ENCODE data around the gene TDO2. TPM values are rescaled to one million over a fixed set of nuclear protein-coding genes. Genes with fewer than 3 reads are reported as not detected.

Gene TDO2
- total RNA-seq, 1 donor from 2014 or later = not detected

DNA sequence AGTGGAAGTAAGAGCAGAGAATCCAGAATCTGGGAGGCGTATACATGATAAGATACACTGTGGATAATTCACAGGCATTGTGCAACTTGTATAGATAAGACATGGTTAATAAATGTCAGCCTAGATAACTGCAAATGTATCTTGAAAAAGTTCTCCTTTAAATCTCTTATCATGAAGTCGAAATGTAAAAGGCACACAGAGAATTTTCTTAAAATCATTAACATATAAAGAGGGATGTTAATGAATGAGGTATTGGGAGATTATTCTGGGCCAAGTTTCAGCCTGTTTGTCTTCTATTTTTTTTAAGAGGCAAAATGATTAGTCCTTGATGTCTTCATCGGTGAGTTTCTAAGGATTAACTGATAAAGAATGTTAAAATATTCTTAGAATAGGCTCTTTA lies 835 bp downstream of the TDO2 start:
- no peaks in the 10 kb centered on the region for H3K27me3 ChIP-seq (ENCODE audit: control insufficient read depth in 3 of 3, insufficient read depth in 3 of 3, low read length in 3 of 3)
- peaks cover 0 to 11% (median 3%) of the 10 kb centered on the region in 3 donors for H3K4me1 ChIP-seq (ENCODE audit: control insufficient read depth in 3 of 3, insufficient read depth in 3 of 3, low read length in 3 of 3)
- H3K36me3 ChIP-seq (ENCODE audit: control insufficient read depth in 3 of 3, insufficient read depth in 3 of 3, low read length in 3 of 3) = no peaks in the 10 kb centered on the region
- H3K9me3 ChIP-seq (ENCODE audit: control insufficient read depth in 3 of 3, low read length in 3 of 3) = no peaks in the 10 kb centered on the region
- no peak overlapping the region for H3K9ac ChIP-seq (ENCODE audit: low read depth in 1 of 3, low read length in 3 of 3)
- H3K4me3 ChIP-seq (ENCODE audit: low read length in 3 of 3) = no peak overlapping the region
- H3K27ac ChIP-seq (ENCODE audit: low read depth, low read length) = no peak overlapping the region

DNA sequence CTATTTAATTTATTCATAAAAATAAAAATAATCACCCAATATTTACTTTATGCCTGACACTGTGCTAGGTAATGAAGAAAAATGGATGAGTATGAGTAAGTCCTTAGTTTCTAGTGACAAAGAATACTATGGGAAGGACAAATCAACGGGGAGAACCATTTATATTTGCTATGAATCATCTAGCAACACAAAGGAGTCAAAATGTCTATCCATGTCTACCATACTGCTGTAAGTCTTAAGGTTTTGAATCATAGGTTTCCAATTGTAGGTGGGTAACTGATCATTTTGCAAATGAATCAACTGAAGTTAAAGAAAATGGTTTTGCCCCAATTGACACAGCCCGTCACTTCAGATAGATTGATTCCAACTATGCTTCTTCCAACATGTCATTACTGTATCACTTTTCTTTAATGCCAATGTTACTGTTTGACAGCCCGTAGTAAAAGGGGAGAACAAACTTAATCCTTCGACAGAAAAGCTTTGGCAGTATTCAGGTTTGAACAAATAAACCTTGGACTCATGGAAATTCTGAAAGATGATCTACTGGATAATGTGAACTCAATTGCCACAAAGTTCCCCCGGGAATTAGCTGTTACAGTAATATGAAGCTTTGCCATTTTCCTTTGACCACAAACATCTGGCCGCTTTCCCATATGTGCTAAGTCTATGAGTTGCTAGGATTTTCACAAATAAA lies 3.2 kb downstream of the TDO2 start:
- Histone ChIP-seq H3K27ac (ENCODE audit: low read depth, low read length) (peak overlapping the region; percentile 36), H3K27me3 (ENCODE audit: control insufficient read depth in 3 of 3, insufficient read depth in 3 of 3, low read length in 3 of 3) (no peaks in the 10 kb centered on the region), H3K36me3 (ENCODE audit: control insufficient read depth in 3 of 3, insufficient read depth in 3 of 3, low read length in 3 of 3) (no peaks in the 10 kb centered on the region), H3K4me3 (ENCODE audit: low read length in 3 of 3) (peak overlapping the region in 1 of 3 donors; percentile 48), H3K9me3 (ENCODE audit: control insufficient read depth in 3 of 3, low read length in 3 of 3) (no peaks in the 10 kb centered on the region), H3K4me1 (ENCODE audit: control insufficient read depth in 3 of 3, insufficient read depth in 3 of 3, low read length in 3 of 3) (peaks cover 0 to 6% (median 3%) of the 10 kb centered on the region in 3 donors), H3K9ac (ENCODE audit: low read depth in 1 of 3, low read length in 3 of 3) (no peak overlapping the region)

DNA sequence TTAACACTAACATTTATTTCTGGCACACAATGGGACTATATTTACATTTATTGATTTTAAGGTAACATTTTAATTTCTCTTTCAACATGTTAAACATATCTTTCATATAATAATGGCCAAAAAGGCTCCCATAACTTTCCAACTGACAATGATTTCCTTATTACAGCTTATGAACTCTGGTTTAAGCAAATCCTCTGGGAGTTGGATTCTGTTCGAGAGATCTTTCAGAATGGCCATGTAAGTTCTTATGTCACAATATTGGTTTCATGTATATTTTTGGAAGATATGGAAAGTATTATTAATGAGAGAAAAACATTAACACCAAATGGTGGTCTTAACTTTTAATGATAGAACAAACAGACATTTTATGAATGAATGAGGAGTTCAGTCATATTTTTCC lies 4.1 kb downstream of the TDO2 start:
- Histone ChIP-seq H3K4me1 (ENCODE audit: control insufficient read depth in 3 of 3, insufficient read depth in 3 of 3, low read length in 3 of 3) (peaks cover 0 to 6% (median 3%) of the 10 kb centered on the region in 3 donors), H3K9me3 (ENCODE audit: control insufficient read depth in 3 of 3, low read length in 3 of 3) (no peaks in the 10 kb centered on the region), H3K9ac (ENCODE audit: low read depth in 1 of 3, low read length in 3 of 3) (no peak overlapping the region), H3K36me3 (ENCODE audit: control insufficient read depth in 3 of 3, insufficient read depth in 3 of 3, low read length in 3 of 3) (no peaks in the 10 kb centered on the region), H3K27me3 (ENCODE audit: control insufficient read depth in 3 of 3, insufficient read depth in 3 of 3, low read length in 3 of 3) (no peaks in the 10 kb centered on the region), H3K27ac (ENCODE audit: low read depth, low read length) (no peak overlapping the region), H3K4me3 (ENCODE audit: low read length in 3 of 3) (no peak overlapping the region)

DNA sequence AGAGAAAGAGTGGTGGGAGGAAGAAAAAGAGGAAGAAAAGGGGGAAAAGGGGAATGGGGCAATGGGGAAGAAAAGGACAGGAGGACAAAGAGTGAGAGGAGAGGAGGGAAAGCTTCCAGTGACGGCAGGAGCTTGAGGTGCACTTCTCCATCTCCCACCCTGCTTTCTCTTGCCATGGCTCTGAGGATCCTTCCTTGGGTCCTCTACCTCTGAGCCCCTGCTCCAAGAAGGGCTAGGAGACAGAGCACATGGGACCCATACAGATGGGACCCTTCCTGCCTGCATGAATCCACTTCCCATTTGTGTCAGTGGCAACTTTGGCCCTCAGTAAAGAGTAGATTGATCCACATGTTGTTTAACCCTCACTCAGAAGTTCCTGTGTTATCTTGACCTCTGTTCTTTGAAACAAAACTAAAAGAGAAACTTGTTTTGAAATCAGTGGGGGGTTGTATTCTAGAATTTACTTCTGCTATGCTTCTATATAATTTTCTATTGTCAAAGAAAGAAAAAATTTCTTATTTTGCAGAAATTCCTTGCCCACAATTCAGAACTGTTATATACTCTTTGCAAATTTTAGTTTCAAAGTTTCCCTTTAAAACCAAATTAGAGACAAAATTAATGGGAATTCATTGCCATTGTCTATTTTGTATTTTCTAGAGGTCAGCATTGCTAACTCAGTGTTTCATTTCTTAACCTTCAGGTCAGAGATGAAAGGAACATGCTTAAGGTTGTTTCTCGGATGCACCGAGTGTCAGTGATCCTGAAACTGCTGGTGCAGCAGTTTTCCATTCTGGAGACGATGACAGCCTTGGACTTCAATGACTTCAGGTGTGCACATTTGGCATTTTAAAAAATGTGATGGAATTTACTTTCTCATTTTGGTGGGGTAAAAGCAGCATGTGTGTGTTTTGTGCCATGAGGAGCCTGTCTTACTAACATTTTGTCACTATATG lies 5.0 kb downstream of the TDO2 start:
- no peaks in the 10 kb centered on the region for H3K27me3 ChIP-seq (ENCODE audit: control insufficient read depth in 3 of 3, insufficient read depth in 3 of 3, low read length in 3 of 3)
- H3K4me1 ChIP-seq (ENCODE audit: control insufficient read depth in 3 of 3, insufficient read depth in 3 of 3, low read length in 3 of 3) = peaks cover 0 to 6% (median 3%) of the 10 kb centered on the region in 3 donors
- no peaks in the 10 kb centered on the region for H3K9me3 ChIP-seq (ENCODE audit: control insufficient read depth in 3 of 3, low read length in 3 of 3)
- no peak overlapping the region for H3K27ac ChIP-seq (ENCODE audit: low read depth, low read length)
- H3K9ac ChIP-seq (ENCODE audit: low read depth in 1 of 3, low read length in 3 of 3) = no peak overlapping the region
- no peak overlapping the region for H3K4me3 ChIP-seq (ENCODE audit: low read length in 3 of 3)
- H3K36me3 ChIP-seq (ENCODE audit: control insufficient read depth in 3 of 3, insufficient read depth in 3 of 3, low read length in 3 of 3) = no peaks in the 10 kb centered on the region

DNA sequence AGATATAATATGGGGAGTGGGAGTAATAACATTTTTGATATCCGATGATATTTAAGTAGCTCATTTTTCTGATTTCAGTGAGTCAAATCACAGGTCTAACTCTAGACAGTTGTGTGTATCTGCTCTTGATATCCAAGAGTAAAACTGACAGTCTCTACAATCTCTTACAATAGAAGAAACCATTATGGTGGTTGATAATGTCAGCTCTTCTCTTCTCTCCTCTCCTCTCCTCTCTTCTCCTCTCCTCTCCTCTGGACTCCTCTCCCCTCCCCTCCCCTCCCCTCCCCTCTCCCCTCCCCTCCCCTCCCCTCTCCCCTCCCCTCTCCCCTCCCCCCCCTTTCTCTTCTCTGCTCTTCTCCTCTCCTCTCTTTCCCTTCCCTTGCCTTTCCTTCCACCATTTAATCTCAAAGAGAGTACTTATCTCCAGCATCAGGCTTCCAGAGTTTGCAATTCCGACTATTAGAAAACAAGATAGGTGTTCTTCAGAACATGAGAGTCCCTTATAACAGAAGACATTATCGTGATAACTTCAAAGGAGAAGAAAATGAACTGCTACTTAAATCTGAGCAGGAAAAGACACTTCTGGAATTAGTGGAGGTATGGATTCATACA lies 6.2 kb downstream of the TDO2 start:
- Histone ChIP-seq H3K9ac (ENCODE audit: low read depth in 1 of 3, low read length in 3 of 3) (no peak overlapping the region), H3K27ac (ENCODE audit: low read depth, low read length) (no peak overlapping the region), H3K4me1 (ENCODE audit: control insufficient read depth in 3 of 3, insufficient read depth in 3 of 3, low read length in 3 of 3) (peaks cover 0 to 6% (median 3%) of the 10 kb centered on the region in 3 donors), H3K9me3 (ENCODE audit: control insufficient read depth in 3 of 3, low read length in 3 of 3) (no peaks in the 10 kb centered on the region), H3K27me3 (ENCODE audit: control insufficient read depth in 3 of 3, insufficient read depth in 3 of 3, low read length in 3 of 3) (no peaks in the 10 kb centered on the region), H3K4me3 (ENCODE audit: low read length in 3 of 3) (no peak overlapping the region), H3K36me3 (ENCODE audit: control insufficient read depth in 3 of 3, insufficient read depth in 3 of 3, low read length in 3 of 3) (no peaks in the 10 kb centered on the region)

DNA sequence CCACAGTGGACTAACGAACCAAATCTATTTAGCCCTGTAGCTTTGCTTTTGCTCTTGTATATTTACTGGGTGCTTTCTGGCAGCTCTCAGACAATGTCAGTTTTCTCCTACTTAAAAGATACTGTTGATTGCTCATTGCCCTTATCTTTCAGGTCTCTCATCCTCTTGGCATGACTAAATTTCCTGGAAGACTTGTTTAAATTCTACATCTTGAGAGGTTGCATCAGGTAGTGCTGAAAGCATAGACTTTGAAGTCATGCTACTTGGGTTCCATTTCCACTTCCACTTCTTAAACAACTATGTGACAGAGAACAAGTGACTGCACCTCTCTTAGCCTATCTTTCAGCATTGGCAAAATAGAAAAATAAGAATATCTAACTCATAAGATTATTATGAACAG lies 8.4 kb downstream of the TDO2 start:
- Histone ChIP-seq H3K9me3 (ENCODE audit: control insufficient read depth in 3 of 3, low read length in 3 of 3) (no peaks in the 10 kb centered on the region), H3K27me3 (ENCODE audit: control insufficient read depth in 3 of 3, insufficient read depth in 3 of 3, low read length in 3 of 3) (no peaks in the 10 kb centered on the region), H3K9ac (ENCODE audit: low read depth in 1 of 3, low read length in 3 of 3) (no peak overlapping the region), H3K27ac (ENCODE audit: low read depth, low read length) (no peak overlapping the region), H3K4me3 (ENCODE audit: low read length in 3 of 3) (no peak overlapping the region), H3K36me3 (ENCODE audit: control insufficient read depth in 3 of 3, insufficient read depth in 3 of 3, low read length in 3 of 3) (no peaks in the 10 kb centered on the region), H3K4me1 (ENCODE audit: control insufficient read depth in 3 of 3, insufficient read depth in 3 of 3, low read length in 3 of 3) (peaks cover 0 to 3% (median 3%) of the 10 kb centered on the region in 3 donors)

DNA sequence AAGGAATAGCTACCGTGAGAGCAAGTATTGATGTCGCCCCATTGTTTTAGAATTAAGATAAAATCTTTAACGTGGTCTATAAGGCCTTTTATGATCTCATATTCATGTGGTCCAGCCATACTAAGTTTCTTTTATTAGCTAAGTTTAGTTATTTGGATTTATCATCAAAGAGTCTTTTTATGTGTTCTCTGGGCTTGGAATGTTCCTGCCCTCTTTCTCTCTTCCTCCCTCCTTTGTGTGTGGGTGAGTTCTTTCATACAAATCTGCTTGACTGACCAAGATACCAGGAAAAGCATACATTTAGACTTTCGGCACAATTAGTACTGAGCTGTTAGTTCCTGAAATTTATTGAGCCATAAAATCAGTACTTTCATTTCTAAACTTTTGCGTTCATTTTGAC lies 11.3 kb downstream of the TDO2 start:
- Histone ChIP-seq H3K9ac (ENCODE audit: low read depth in 1 of 3, low read length in 3 of 3) (no peak overlapping the region), H3K27ac (ENCODE audit: low read depth, low read length) (no peak overlapping the region)

DNA sequence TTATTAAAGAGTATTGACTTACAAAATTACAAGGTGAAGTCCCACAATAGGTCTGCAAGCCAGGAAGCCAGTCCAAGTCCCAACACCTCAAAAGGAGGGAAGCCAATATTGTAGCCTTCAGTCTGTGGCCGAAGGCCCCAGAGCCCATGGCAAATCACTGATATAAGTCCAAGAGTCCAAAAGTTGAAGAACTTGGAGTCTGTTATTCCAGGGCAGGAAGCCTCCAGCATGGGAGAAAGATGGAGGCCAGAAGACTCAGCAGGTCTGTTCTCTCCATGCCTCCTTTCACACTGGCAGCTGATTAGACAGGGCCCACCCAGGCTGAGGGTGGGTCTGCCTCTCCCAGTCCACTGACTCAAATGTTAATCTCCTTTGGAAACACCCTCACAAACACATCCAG lies 18.1 kb downstream of the TDO2 start:
- Histone ChIP-seq H3K27me3 (ENCODE audit: control insufficient read depth in 3 of 3, insufficient read depth in 3 of 3, low read length in 3 of 3) (no peaks in the 10 kb centered on the region), H3K4me1 (ENCODE audit: control insufficient read depth in 3 of 3, insufficient read depth in 3 of 3, low read length in 3 of 3) (no peaks in the 10 kb centered on the region), H3K36me3 (ENCODE audit: control insufficient read depth in 3 of 3, insufficient read depth in 3 of 3, low read length in 3 of 3) (peaks cover 0 to 2% (median 0%) of the 10 kb centered on the region in 3 donors), H3K9ac (ENCODE audit: low read depth in 1 of 3, low read length in 3 of 3) (no peak overlapping the region), H3K27ac (ENCODE audit: low read depth, low read length) (no peak overlapping the region), H3K9me3 (ENCODE audit: control insufficient read depth in 3 of 3, low read length in 3 of 3) (no peaks in the 10 kb centered on the region), H3K4me3 (ENCODE audit: low read length in 3 of 3) (no peak overlapping the region)

More for the DNA sequence above, 11.3 kb downstream of the TDO2 start:
- H3K36me3 ChIP-seq (ENCODE audit: control insufficient read depth in 3 of 3, insufficient read depth in 3 of 3, low read length in 3 of 3) = no peaks in the 10 kb centered on the region
- H3K4me3 ChIP-seq (ENCODE audit: low read length in 3 of 3) = no peak overlapping the region
- no peaks in the 10 kb centered on the region for H3K27me3 ChIP-seq (ENCODE audit: control insufficient read depth in 3 of 3, insufficient read depth in 3 of 3, low read length in 3 of 3)
- no peaks in the 10 kb centered on the region for H3K4me1 ChIP-seq (ENCODE audit: control insufficient read depth in 3 of 3, insufficient read depth in 3 of 3, low read length in 3 of 3)
- no peaks in the 10 kb centered on the region for H3K9me3 ChIP-seq (ENCODE audit: control insufficient read depth in 3 of 3, low read length in 3 of 3)

DNA sequence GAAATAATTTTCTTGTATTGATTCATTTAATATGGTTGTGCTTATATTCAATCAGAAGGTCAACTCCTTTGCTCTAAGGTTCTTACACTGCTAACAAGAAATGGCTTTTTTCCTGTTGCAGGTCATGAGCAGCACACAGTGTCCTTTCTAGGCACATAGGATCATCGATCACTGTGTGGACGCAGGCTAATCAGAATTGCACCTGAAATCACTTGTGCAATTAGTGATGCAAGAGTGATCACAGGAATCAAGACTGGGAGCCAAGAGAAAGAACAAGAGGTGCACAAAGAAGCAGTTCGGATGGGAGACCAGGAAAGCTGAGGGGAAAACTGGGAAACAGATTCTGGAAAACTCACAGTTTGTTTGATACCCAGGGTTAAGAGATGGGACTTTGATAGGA lies 21.1 kb downstream of the TDO2 start:
- H3K4me1 ChIP-seq (ENCODE audit: control insufficient read depth in 3 of 3, insufficient read depth in 3 of 3, low read length in 3 of 3) = no peaks in the 10 kb centered on the region
- H3K9ac ChIP-seq (ENCODE audit: low read depth in 1 of 3, low read length in 3 of 3) = no peak overlapping the region
- no peak overlapping the region for H3K27ac ChIP-seq (ENCODE audit: low read depth, low read length)
- peaks cover 0 to 3% (median 0%) of the 10 kb centered on the region in 3 donors for H3K9me3 ChIP-seq (ENCODE audit: control insufficient read depth in 3 of 3, low read length in 3 of 3)
- H3K4me3 ChIP-seq (ENCODE audit: low read length in 3 of 3) = no peak overlapping the region
- peaks cover 0 to 7% (median 3%) of the 10 kb centered on the region in 3 donors for H3K36me3 ChIP-seq (ENCODE audit: control insufficient read depth in 3 of 3, insufficient read depth in 3 of 3, low read length in 3 of 3)
- H3K27me3 ChIP-seq (ENCODE audit: control insufficient read depth in 3 of 3, insufficient read depth in 3 of 3, low read length in 3 of 3) = no peaks in the 10 kb centered on the region

Data from skeletal muscle tissue (tissue), 4 donors.